Heart left ventricle (tissue), 16 donors: Measurements from ENCODE around the gene B4GALT5. TPM values are rescaled to one million over a fixed set of nuclear protein-coding genes. Genes with fewer than 3 reads are reported as not detected.
A peak's percentile ranks its signal among the peaks of the same experiment; 100 is the strongest.

ENCODE experiments used
- ATAC-seq, 4 donors: fragments of 200-7000 bp; cut with Tn5 transposase; one replicate each; pipeline ENCODE4 v1.9.1; 2020 to 2022; ENCODE audit warnings: moderate library complexity in 4 of 4, mild to moderate bottlenecking in 3 of 4, moderate number of reproducible peaks in 1 of 4
- DNase-seq, 5 donors: peaks; one replicate each; pipeline ENCODE4 v3.0.0-alpha.2; 2020
- H3K27ac ChIP-seq, 12 donors: fragments of 200-600 bp; sonication (generic) in 4 of 12; one replicate each; pipeline versions ENCODE4 v1.5.0 to v1.8.0; 2016 to 2022; ENCODE audit warnings: mild to moderate bottlenecking in 2 of 12
- H3K27me3 ChIP-seq, 9 donors: fragments of 200-600 bp; sonication (generic) in 2 of 9; one replicate each; pipeline versions ENCODE4 v1.5.1 to v1.8.0; 2016 to 2022; ENCODE audit warnings: mild to moderate bottlenecking in 3 of 9
- H3K36me3 ChIP-seq, 9 donors: fragments of 200-600 bp; sonication (generic) in 2 of 9; one replicate each; pipeline versions ENCODE4 v1.5.0 to v1.8.0; 2018 to 2022; ENCODE audit warnings: mild to moderate bottlenecking in 2 of 9
- H3K4me1 ChIP-seq, 12 donors: fragments of 200-600 bp; sonication (generic) in 4 of 12; one replicate each; pipeline versions ENCODE4 v1.5.0 to v1.8.0; 2016 to 2022; ENCODE audit warnings: mild to moderate bottlenecking in 3 of 12
- H3K4me3 ChIP-seq, 12 donors: fragments of 200-600 bp; sonication (generic) in 4 of 12; one replicate each; pipeline versions ENCODE4 v1.5.0 to v1.8.0; 2017 to 2022; ENCODE audit warnings: mild to moderate bottlenecking in 9 of 12, moderate library complexity in 4 of 12
- H3K9me3 ChIP-seq, 12 donors: fragments of 200-600 bp; sonication (generic) in 4 of 12; one replicate each; pipeline versions ENCODE4 v1.5.0 to v1.8.0; 2016 to 2022; ENCODE audit warnings: mild to moderate bottlenecking in 1 of 12
- POLR2A ChIP-seq, 2 donors: fragments of 450-650 bp; IDR thresholded peaks; one replicate each; pipeline ENCODE4 v1.6.1; 2017; ENCODE audit warnings: antibody characterized with exemption in 2 of 2, mild to moderate bottlenecking in 2 of 2, moderate library complexity in 2 of 2
- WGBS, 4 donors: extraction: QIAGEN DNeasy Blood & Tissue Kit in 2 of 4; methylation state at CpG; one replicate each; pipeline versions ENCODE4 v1.1.5 to v1.1.7; 2013 to 2018; 5-methylcytosine and 5-hydroxymethylcytosine counted together
- intact Hi-C, 10 donors: fragments of 100-400 bp; cut with DNase I; formaldehyde crosslinking; loops; one replicate each; pipeline versions ENCODE4 v1.11.1 to v1.14.2; 2022
- polyA plus RNA-seq, 2 donors: library from polyadenylated mRNA; stranded (reverse); fragments of 200-250 nt; gene quantifications; one replicate each; pipeline ENCODE4 v1.2.3, GENCODE V29; 2013
- total RNA-seq, 9 donors: library from RNA; depleted of rRNA in 2 of 9; stranded (reverse); fragments of >200 nt in 2 of 9; fragmentation: NEBNext Ultra II Directional in 3 of 9; extraction: Animal tissue kit (Norgen Biotek cat#: 25700) in 3 of 9; gene quantifications; one replicate each; pipeline versions ENCODE4 v1.1.0 to v1.2.4, GENCODE V29; 2016 to 2023
- TF ChIP-seq, protein P1 (sequence below), 12 donors: fragments of 200-600 bp; sonication (generic) in 4 of 12; IDR thresholded peaks; one replicate each; pipeline versions ENCODE4 v1.5.0 to v1.8.0; 2018 to 2022; ENCODE audit warnings: antibody characterized with exemption in 12 of 12, mild to moderate bottlenecking in 5 of 12
- donor health status: ischemic (EF 13 %, LVEDD 7.1; RV severe dilation, severe dysfunction).
- donor health status: healthy with polysubstance abuse.
- donor health status: DM: no; HTN: yes; CAD: no.
- donor health status: DM: no; HTN: no; CAD: no.
- donor health status: ischemic (EF 25% LVEDD 6.9; RV normal size, moderate dysfunction).
- donor health status: ischemic (EF 25% LVEDD 5.7; RV mildly dilated, moderate dysfunction).
- donor health status: healthy.
- donor health status: DM: yes; HTN: yes; CAD: no.
- donor health status: ischemic (EF 35%, LVEDD 5.7; RV mildly dilated, moderate dysfunction).
- donor health status: nonischemic (EF 11% LVEDD 7.7; RV severe dilation, severe dysfunction).
- donor health status: DM: yes; HTN: yes; CAD: no.
- donor health status: PGD.
- donor health status: ischemic (EF 29% LVEDD 5.4; RV normal size, mild dysfunction).
- donor health status: nonischemic (EF 23%, LVEDD 6.1; RV moderate dilation, normal function).

The B4GALT5 gene
- total and polyA plus RNA-seq, 11 donors = 7.0 to 60.4 (median 29.3) TPM

DNA sequence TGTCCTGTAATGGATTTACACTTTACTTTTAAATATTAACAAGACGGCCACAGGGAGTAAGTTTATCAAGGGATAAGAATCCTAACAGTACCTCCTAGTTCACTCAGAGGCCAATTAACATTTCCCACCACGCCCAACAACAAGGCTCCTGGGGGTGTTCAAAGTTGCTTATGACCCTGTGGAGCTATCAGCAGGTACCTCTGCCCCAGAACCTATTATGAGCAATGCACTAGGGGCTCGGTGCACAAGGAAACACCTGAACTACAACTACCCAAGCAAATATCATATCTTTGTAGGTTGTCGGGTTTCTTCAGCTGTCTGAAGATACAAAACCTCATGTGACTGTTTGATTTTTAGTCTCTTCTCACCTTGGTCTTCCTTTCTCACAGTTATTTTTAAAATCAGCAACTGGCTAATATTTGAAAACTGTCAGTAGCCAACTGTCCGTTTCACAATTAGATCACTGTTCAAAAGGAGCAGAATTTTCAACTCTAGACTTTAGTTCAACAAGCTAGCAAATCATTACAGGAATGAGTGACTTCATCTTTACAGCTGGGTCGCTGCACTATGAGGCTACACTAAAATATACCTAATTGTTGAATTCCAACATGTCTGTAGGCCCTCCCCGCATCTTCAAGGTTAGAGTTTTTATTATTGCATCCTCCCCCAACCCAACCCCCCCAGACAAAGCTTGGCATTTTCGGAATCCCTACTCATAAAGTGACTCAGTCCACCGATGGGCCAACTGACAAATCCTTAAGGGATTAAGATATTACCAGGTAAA, 38.1 kb downstream of the B4GALT5 start:
- no peak for DNase-seq
- H3K4me1 ChIP-seq = peaks cover 11 to 90% (median 67%) of the 10 kb centered on the region in 12 donors
- H3K4me3 ChIP-seq = no peak overlapping the region
- H3K36me3 ChIP-seq = no peaks in the 10 kb centered on the region
- intact Hi-C loops = no loop called here
- H3K27me3 ChIP-seq = no peaks in the 10 kb centered on the region
- peak overlapping the region in 3 of 12 donors; percentile 7 to 93 (median 22) for H3K27ac ChIP-seq
- no peak for ATAC-seq
- 78 to 87% (median 82%) methylated on average over 9 of the region's 9 CpGs for WGBS, 4 donors
- TF ChIP-seq, protein P1, sequence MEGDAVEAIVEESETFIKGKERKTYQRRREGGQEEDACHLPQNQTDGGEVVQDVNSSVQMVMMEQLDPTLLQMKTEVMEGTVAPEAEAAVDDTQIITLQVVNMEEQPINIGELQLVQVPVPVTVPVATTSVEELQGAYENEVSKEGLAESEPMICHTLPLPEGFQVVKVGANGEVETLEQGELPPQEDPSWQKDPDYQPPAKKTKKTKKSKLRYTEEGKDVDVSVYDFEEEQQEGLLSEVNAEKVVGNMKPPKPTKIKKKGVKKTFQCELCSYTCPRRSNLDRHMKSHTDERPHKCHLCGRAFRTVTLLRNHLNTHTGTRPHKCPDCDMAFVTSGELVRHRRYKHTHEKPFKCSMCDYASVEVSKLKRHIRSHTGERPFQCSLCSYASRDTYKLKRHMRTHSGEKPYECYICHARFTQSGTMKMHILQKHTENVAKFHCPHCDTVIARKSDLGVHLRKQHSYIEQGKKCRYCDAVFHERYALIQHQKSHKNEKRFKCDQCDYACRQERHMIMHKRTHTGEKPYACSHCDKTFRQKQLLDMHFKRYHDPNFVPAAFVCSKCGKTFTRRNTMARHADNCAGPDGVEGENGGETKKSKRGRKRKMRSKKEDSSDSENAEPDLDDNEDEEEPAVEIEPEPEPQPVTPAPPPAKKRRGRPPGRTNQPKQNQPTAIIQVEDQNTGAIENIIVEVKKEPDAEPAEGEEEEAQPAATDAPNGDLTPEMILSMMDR (IDR thresholded peaks at IDR 0.05) = no peak
- TF ChIP-seq POLR2A (IDR thresholded peaks at IDR 0.05) = no peak
- no peaks in the 10 kb centered on the region for H3K9me3 ChIP-seq

DNA sequence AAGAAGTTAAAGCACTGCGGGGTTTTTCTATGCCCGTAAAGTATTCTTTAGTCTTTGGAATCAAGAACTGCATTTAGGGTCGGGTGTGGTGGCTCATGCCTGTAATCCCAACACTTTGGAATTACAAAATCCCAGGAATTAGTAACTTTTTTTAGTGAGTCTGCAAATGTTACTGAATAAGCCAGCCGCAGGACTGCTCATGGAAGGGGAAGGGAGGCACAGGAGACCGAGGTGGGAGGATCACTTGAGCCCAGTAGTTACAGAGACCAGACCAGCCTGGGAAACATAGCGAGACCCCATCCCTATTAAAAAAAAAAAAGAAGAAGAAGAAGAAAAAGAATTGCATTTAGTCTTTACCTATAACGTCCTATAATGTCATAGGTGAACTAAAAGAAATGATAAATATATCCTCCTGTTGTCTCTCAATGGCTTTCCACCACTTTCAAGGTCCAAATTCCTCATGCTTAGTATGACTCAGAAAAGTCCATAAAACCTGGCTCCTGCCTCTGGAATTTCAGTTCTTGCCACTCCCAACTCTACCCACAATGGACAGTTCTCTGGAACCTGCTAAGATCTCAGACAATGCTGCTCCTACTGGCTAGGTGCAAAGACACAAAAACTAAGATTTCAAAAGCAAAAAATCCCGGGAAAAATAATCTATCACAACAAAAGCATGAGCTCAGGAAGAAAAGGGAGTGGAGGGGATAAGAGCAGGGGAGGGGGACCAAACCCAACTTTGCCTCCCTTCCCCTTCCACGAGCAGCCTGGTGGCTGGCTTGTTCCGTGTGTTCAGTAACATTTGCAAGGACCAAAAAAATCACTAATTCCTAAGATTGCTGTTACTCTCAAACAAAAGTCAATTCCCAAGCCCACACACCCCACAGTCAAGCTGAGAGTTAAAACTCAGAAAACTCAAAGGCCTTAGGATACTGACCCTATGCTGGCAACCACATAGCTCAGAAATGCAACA, 39.0 kb downstream of the B4GALT5 start:
- Histone ChIP-seq H3K4me1 (peaks cover 11 to 94% (median 71%) of the 10 kb centered on the region in 12 donors), H3K27me3 (no peaks in the 10 kb centered on the region), H3K9me3 (no peaks in the 10 kb centered on the region), H3K27ac (peak overlapping the region in 2 of 12 donors; percentile 22 to 93), H3K4me3 (no peak overlapping the region), H3K36me3 (no peaks in the 10 kb centered on the region)
- ATAC-seq (peak in 1 of 4 donors; percentile 38), DNase-seq (no peak)
- intact Hi-C loops = no loop called here
- no peak for TF ChIP-seq POLR2A (IDR thresholded peaks at IDR 0.05)
- TF ChIP-seq, protein P1 (IDR thresholded peaks at IDR 0.05) = no peak
- WGBS, 4 donors = 79 to 83% (median 81%) methylated on average over 10 of the region's 10 CpGs

- no peak for ATAC-seq
- DNase-seq = no peak
- TF ChIP-seq, protein P1 (IDR thresholded peaks at IDR 0.05) = no peak
- TF ChIP-seq POLR2A (IDR thresholded peaks at IDR 0.05) = no peak
- WGBS, 4 donors = 29 to 41% (median 36%) methylated on average over 2 of the region's 2 CpGs
- H3K27ac ChIP-seq = peak overlapping the region in 1 of 12 donors; percentile 3
- intact Hi-C loops = no loop called here
- H3K27me3 ChIP-seq = no peaks in the 10 kb centered on the region
- H3K36me3 ChIP-seq = no peaks in the 10 kb centered on the region
- no peaks in the 10 kb centered on the region for H3K9me3 ChIP-seq
- H3K4me1 ChIP-seq = peaks cover 6 to 87% (median 58%) of the 10 kb centered on the region in 12 donors
- H3K4me3 ChIP-seq = no peak overlapping the region
Observed at GRCh38 chr20:49672096-49672664, 41.5 kb downstream of the B4GALT5 start.
